ENCODE results near the gene SLC7A7.
A peak's percentile ranks its signal among the peaks of the same experiment; 100 is the strongest.
"Not testable (repeated sequence)": the region's sequence is repeated elsewhere in the genome, so short reads cannot be mapped to it uniquely, and the experiment has no call there.

SLC7A7 gene

GRCh38 chr14:22843123-22843925, 28.1 kb upstream of the SLC7A7 start:
- no peak for DNase-seq

- DNase-seq, result no peak
Observed at GRCh38 chr14:22842211-22843122, 27.2 kb upstream of the SLC7A7 start.

DNA sequence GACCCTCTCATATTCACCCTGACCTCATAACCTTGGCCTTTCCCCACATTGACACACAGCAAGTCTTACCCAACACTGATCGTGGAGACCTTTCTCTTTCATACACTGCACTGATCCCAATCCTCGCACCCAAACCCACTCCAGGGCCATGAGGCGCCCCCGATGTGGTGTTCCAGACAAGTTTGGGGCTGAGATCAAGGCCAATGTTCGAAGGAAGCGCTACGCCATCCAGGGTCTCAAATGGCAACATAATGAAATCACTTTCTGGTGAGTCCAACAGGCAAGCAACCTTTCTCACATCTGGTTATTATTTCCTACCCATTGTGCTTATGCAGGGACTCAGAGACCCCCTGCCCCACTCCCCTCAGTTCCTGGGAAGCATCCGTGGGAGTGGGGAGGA, 26.5 kb upstream of the SLC7A7 start:
- DNase-seq, result no peak

DNA sequence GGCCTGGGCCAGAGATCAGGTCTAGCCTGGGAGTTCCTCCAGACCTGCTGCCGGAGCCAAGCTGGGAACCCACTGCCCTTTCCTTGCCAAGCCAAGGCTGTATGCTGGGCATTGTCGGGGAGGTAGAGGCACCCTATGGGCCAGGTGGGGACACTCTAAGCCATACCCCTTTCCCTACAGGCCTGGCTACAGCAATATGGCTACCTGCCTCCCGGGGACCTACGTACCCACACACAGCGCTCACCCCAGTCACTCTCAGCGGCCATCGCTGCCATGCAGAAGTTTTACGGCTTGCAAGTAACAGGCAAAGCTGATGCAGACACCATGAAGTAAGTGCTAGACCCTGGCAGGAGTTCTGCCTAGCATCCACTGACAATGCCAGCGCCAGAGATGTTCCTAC, 26.1 kb upstream of the SLC7A7 start:
- no peak for DNase-seq

DNA sequence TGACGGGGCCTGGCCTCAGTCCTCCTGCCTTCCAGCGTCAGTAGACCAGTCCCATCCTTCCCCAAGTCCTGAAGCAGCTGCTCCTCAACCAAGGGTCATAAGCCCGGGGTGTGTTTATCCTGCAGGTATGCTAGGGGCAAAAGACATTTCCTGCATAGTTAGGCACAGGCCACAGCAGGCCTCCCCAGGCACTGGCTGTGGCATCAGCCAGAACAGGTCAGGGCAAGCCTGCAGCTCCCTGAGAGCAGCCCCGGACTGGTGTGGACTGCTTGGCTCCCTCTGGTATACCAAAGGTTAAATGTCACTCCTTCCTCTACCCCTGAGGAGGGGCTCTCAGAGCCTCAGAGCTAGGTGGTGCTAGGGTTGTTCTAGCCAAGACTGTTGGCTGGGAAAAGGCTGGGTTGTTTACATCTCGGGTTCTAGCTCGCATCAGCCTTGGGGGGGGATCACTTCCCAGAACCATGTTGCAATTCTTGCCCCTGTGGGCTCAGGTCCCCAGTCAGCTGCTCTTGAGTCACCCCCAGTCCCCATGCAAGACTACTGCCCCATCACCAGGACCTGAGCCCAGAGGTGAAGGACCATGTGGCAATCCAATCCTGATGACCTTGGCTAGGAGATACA, 24.0 kb upstream of the SLC7A7 start:
- DNase-seq, result no peak

DNA sequence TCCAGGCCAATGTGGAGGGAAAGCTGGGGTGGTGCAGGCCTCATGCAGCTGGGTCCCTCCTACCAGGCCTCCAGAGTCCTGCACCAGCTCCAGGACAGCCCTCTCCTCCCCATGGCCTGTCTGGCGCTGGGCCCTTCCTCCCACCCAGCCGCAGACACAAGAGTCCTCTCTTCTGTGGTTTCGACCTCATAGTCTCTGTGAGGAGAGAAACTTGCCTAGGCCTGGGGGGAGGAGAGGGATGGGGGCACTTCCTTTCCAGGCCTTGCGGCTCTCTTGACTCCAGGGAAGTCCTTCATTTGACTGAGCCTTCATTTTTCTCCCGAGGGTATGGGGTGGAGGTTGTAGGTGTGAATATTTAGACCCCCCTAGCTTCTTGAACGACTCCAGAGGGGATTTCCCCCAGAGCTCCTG, 23.4 kb upstream of the SLC7A7 start:
- no peak for DNase-seq

GRCh38 chr14:22837750-22838538, 22.7 kb upstream of the SLC7A7 start:
- DNase-seq, result no peak

DNA sequence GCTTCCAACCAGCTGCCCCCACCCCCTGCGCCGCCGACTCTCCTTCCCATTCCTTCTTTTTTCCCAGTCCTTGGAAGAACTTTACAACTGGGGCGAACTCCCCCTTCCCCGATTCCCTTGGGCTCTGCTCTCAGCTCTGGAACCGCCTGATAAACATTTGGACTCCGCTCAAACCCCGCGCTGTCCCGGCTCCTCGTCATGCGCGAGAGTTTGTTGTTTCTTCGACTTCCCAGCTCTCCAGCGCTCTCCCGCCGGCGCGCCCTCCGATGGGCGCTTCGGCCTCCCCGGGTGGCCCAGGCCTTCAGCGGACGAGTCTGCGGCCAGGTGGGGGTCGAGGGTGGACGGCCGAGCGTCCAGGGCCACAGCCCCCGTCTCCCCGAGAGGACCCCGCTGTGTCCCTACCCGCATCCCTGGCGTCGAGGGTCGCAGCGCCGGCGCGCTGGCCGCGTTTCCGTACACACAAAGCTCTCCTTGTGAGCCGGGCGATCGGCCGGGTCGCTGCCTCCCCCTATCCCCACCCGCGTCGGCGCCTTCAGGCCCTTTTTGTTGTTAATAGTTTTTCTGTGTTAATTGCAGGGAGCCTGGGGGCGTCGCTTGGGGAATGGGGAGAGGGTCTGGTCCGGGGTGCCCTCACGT, 22.0 kb upstream of the SLC7A7 start:
- DNase-seq, result peak; percentile 34

- no peak for DNase-seq
Observed at GRCh38 chr14:22836301-22837113, 21.3 kb upstream of the SLC7A7 start, which contains the start of gene MMP14. Gene MMP14 (plus strand): TSS chr14:22836585. CDS start chr14:22836818, 233 bp downstream.

DNA sequence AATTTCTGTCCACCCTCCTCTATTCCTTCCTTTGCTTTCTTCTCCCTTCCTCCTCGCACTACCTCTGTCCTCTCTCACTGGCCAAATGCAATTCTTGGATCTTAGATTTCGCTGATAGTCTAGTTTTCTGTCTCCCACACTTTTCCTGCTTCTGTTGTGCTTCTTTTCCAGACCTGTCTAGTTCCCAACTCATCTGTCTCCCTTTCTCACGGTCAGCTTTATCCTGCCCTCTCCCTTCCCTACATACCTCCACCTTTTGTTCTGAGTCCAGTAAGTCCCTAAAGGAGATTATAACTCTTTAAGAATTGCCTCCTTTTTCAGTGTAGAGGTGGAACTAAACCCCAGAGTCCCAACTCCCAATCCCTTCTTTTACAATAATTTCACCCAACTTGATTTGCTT, 20.3 kb upstream of the SLC7A7 start:
- no peak for DNase-seq

GRCh38 chr14:22830443-22831010, 15.3 kb upstream of the SLC7A7 start:
- DNase-seq, result no peak

DNA sequence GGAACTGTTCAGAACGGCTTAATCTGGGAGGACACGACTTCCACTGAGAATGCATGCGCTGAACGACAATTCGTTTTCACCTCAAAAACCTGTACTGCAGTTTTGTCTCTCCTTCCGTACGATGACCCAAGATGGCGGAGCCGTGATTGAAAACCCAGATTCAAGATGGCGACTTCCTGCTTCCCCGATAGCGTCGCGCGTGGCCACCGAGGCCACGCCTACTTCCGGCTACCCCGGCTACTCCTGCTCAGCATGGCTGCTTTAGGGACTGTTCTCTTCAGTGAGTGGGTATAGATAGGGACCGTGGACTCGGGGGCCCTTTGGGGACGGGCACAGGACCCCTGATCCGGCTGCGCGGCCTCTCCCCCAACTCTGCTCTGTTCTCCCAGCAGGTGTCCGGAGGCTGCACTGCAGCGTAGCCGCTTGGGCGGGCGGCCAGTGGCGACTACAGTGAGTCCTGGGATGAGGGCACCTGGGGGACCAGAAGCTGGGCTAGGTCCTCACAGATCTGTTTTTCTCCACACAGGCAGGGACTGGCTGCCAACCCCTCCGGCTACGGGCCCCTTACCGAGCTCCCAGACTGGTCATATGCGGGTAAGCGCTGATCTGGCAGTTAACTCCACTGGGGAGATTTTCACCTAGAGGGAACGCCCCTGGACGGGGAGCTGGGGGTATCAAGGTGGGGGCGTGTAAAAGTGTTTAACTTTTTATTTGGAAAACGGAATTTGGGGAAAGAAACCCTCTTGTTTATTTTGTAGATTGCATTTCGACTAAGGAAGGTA, 14.6 kb upstream of the SLC7A7 start, which contains the start of gene MRPL52:
Gene MRPL52 (plus strand): TSS at position 227 of the 782 bp plus-strand sequence. CDS start 26 bp downstream, at position 253.
- peak; percentile 93 for DNase-seq

DNA sequence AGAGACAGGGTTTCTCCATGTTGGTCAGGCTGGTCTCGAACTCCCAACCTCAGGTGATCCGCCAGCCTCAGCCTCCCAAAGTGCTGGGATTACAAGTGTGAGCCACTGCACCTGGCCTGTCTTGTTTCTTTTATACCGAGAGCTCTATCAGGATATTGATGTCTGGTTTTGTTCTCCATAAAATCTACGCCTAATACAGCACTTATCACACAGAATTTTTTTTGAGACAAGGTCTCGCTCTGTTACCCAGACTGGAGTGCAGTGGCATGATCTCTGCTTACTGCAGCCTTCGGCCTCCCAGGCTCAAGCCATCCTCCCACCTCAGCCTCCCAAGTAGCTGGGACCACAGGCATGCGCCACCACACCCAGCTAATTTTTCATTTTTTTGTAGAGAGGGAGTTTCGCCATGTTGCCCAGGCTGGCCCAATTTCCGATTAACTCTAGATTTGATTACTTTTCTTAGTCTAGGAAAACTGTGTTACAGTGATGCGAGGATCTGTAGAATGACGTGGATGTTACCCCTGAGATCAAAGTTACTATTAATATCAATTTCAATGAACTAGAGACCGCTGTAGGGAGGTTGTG, 13.9 kb upstream of the SLC7A7 start:
- DNase-seq, result not testable (repeated sequence)

- peak; percentile 25 for DNase-seq
Observed at GRCh38 chr14:22824711-22825359, 9.6 kb upstream of the SLC7A7 start.

DNA sequence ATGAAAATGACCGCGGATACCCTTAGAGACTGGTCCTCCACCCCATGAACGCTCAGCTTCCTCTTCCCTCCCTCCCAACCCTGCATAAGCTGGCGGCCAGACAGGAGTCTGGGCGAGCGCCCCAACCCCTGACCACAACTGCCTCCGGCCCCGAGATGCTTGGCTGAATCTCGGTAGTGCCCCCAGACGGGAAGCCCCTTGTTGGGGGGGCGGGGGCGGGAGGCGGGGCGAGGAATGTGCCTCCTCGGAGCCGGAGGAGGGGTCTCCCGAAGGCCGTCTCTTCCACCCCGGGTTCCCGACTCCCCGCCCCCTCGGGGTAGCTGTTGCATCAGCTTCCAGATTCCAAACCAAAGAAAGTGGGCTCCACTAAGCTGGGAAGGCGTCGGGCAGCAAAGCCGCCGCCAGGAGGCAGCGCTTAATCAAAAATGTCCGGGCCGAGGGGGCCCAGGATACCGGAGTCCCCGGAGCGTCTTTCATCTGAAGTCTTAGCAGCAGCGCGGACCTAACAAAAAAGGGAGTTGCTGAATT, 7.4 kb upstream of the SLC7A7 start:
- DNase-seq, result peak; percentile 80

DNA sequence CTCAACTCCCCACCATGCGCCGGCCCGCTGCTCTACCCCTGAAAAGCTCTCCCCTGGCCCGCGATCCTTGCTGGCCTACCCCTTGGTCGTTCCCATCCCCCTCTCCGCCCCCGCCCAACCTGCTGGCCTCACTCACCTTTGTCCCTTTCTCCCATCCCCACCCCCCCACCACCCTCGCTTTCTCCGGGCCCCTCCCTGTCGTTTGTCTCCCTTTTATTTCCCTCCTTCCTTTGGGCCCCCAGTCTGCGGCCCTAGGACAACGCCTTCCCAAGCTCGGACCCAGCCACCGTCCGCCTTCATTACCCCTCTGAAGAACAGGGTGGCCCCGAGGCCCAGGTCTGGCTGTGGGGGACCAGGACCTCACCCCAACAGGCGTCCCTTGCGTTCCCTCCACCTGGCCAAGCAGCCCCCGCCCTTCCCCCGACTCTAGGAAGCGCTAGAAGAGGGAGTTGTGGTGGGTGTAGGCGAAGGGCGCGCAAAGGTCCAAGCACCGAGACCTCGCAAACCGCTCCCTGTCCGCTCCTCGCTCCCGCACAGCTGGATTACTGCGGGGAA, 6.9 kb upstream of the SLC7A7 start:
- DNase-seq, result no peak

- no peak for DNase-seq
Observed at GRCh38 chr14:22821193-22822015, 6.2 kb upstream of the SLC7A7 start.
